ENCODE data around the gene ADCYAP1R1. TPM values are rescaled to one million over a fixed set of nuclear protein-coding genes. Genes with fewer than 3 reads are reported as not detected.

The ADCYAP1R1 gene
- total and polyA plus RNA-seq, 7 donors, result 0.60 to 35.7 (median 18.2) TPM; not detected in 1

GRCh38 chr7:31047313-31048146, 4.6 kb upstream of the ADCYAP1R1 start:
- Histone ChIP-seq H3K36me3 (no peaks in the 10 kb centered on the region), H3K9me3 (no peaks in the 10 kb centered on the region), H3K27me3 (peaks cover 7 to 36% (median 13%) of the 10 kb centered on the region in 3 donors), H3K27ac (no peak overlapping the region), H3K4me3 (no peak overlapping the region), H3K4me1 (peaks cover 0 to 8% (median 7%) of the 10 kb centered on the region in 4 donors)
- no peak for TF ChIP-seq EP300 (IDR thresholded peaks at IDR 0.05)
- no peak for TF ChIP-seq POLR2AphosphoS5 (IDR thresholded peaks at IDR 0.05)
- TF ChIP-seq POLR2A (IDR thresholded peaks at IDR 0.05), result no peak
- no peak for TF ChIP-seq CTCF (IDR thresholded peaks at IDR 0.05)
- WGBS, 2 donors, result 76 to 82% methylated on average over 9 of the region's 9 CpGs
- no peak for DNase-seq
- intact Hi-C loops (cut with DNase I), result no loop called here

- intact Hi-C loops (cut with DNase I), result no loop called here
- WGBS, 2 donors, result 71 to 77% methylated on average over 12 of the region's 12 CpGs
- peaks cover 22 to 41% (median 30%) of the 10 kb centered on the region in 3 donors for H3K27me3 ChIP-seq
These were observed 2.9 kb upstream of the ADCYAP1R1 start for GRCh38 chr7:31049005-31049765.

GRCh38 chr7:31052487-31052840, 356 bp downstream of the ADCYAP1R1 start:
- TF ChIP-seq POLR2A (IDR thresholded peaks at IDR 0.05) (no peak), EP300 (IDR thresholded peaks at IDR 0.05) (no peak), POLR2AphosphoS5 (IDR thresholded peaks at IDR 0.05) (no peak), CTCF (IDR thresholded peaks at IDR 0.05) (no peak)
- DNase-seq, result no peak
- no peaks in the 10 kb centered on the region for H3K9me3 ChIP-seq
- peak overlapping the region; percentile 34 to 52 (median 48) for H3K4me3 ChIP-seq
- peaks cover 0 to 20% (median 12%) of the 10 kb centered on the region in 4 donors for H3K4me1 ChIP-seq
- intact Hi-C loops (cut with DNase I), result no loop called here
- WGBS, 2 donors, result 3 to 9% methylated on average over 52 of the region's 52 CpGs
- no peaks in the 10 kb centered on the region for H3K36me3 ChIP-seq
- peaks cover 26 to 50% (median 35%) of the 10 kb centered on the region in 3 donors for H3K27me3 ChIP-seq
- peak overlapping the region; percentile 38 to 64 (median 48) for H3K27ac ChIP-seq

More at GRCh38 chr7:31049005-31049765, 2.9 kb upstream of the ADCYAP1R1 start:
- Histone ChIP-seq H3K9me3 (no peaks in the 10 kb centered on the region), H3K4me1 (peaks cover 0 to 20% (median 12%) of the 10 kb centered on the region in 4 donors), H3K27ac (no peak overlapping the region), H3K36me3 (no peaks in the 10 kb centered on the region), H3K4me3 (no peak overlapping the region)
- TF ChIP-seq POLR2AphosphoS5 (IDR thresholded peaks at IDR 0.05), result no peak
- no peak for TF ChIP-seq CTCF (IDR thresholded peaks at IDR 0.05)
- no peak for TF ChIP-seq POLR2A (IDR thresholded peaks at IDR 0.05)
- no peak for TF ChIP-seq EP300 (IDR thresholded peaks at IDR 0.05)
- no peak for DNase-seq

- Histone ChIP-seq H3K27me3 (peaks cover 26 to 54% (median 35%) of the 10 kb centered on the region in 3 donors), H3K4me3 (peak overlapping the region; percentile 34 to 52 (median 48)), H3K27ac (peak overlapping the region; percentile 38 to 64 (median 48)), H3K4me1 (peaks cover 0 to 20% (median 12%) of the 10 kb centered on the region in 4 donors), H3K9me3 (no peaks in the 10 kb centered on the region), H3K36me3 (no peaks in the 10 kb centered on the region)
- DNase-seq, result no peak
- intact Hi-C loops (cut with DNase I), result no loop called here
- WGBS, 2 donors, result 6 to 16% methylated on average over 50 of the region's 50 CpGs
- TF ChIP-seq CTCF (IDR thresholded peaks at IDR 0.05) (no peak), POLR2A (IDR thresholded peaks at IDR 0.05) (no peak), POLR2AphosphoS5 (IDR thresholded peaks at IDR 0.05) (no peak), EP300 (IDR thresholded peaks at IDR 0.05) (no peak)
These were observed 913 bp downstream of the ADCYAP1R1 start for GRCh38 chr7:31052841-31053601.
